Inflammatory macrophage treated with lipopolysaccharide for 4 hours (primary cell): ENCODE results near the gene PLCB1.
"Not testable (repeated sequence)": the region's sequence is repeated elsewhere in the genome, so short reads cannot be mapped to it uniquely, and the experiment has no call there.

Experiments used
- DNase-seq: peaks from one replicate; pipeline ENCODE4 v3.0.0-alpha.2; 2020

The PLCB1 gene

DNA sequence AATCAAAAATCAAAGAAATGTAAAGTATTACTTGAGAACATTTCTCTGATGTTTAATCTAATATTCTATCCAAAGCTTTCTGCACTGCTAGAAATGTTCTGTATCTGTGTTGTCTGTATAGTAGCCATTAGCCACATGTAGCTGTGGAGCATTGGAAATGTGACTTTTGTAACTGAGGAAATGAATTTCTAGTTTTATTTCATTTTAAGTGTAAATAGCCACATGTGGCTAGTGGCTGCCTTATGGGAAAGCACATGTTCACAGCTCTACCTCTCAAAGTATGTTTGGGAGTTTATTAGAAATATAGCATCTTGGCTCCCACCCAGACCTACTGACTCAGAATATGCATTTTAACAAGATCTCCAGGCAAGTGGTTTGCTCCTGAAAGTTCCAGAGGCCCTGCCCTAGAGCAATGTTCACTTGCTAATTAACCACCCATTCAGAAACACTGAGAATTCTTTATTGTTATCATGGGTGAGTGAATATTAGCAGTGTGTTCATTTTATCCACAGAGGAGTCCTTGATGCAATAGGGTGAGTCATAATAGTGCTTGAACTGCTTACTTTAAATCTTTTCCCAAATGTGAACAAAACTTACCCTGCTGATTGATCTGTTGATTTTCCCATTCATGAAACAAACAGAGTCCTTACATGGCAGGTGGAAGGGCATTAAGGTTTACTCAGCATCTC is 282.7 kb downstream of the PLCB1 start:
- peak; percentile 52 for DNase-seq

DNA sequence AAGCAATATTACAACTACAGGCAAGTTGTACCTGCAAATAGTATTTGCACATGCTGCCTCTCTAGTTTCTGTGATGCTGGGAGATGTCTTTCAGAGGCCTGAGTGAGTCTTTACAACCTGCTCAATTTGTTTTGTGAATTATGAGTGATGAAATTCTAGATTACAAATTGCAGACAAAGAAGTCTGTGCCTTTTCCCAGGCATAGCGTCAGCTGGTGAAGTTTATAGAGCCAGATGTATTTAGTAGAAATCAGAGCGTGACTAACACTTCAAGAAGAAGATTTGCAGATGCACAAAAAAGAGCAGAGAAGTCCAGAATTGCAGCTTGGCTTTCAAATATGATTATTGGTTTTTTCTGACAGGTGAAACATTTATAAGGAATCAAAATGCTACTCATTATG is 289.9 kb downstream of the PLCB1 start:
- no peak for DNase-seq

- no peak for DNase-seq
Measured at GRCh38 chr20:8423482-8423881, 291.4 kb downstream of the PLCB1 start.

- no peak for DNase-seq
Measured at GRCh38 chr20:8424010-8424409, 291.9 kb downstream of the PLCB1 start.

GRCh38 chr20:8425016-8425415 is 292.9 kb downstream of the PLCB1 start:
- peak; percentile 62 for DNase-seq

DNA sequence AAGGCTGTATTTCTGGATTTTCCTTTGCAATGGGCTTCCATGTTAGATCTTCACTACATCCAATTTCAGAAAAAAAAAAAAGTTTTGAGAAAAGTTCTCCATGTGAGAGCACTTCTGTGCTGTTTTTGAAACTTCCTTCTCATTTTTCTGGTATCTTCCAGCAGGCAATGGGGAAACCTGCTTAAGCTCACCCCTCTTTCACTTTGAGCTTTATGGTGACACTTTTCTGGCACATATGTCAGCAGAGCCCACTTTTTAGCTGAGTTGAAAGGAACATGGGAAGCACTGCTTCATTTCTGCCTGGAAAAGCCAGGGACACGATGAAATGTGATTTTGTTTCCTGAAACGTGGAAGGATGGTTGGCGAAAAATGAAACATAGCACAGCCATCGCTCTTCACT is 293.7 kb downstream of the PLCB1 start:
- peak; percentile 24 for DNase-seq

DNA sequence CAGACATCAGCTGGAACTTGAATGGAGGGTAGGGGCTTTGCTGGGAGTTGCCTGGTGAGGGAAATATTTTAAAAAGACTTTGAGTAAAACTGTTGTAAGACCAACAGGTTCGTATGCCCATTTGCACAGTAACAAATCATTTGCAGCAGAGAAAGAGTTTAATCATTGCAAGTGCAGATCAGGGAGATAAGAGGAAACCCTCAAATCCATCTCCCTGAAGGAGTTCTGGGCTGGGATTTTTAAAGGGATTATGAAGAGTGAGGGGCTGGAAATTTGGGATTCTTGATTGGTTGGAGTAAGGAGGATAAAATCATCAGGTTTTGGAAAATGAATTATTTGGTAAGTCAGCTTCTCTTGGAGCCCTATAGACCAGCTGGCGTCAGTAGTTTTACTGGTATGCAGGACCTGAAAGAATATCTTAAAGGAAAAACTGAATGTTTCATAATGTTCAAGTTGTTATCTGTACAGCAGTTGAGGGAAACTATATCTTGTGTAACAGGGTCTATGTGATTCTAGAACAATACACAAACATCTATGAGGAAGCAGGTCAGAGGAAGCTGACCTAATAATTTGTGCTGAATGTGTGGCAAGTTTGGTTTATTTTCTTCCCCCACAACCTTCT is 295.5 kb downstream of the PLCB1 start:
- peak; percentile 89 for DNase-seq

DNA sequence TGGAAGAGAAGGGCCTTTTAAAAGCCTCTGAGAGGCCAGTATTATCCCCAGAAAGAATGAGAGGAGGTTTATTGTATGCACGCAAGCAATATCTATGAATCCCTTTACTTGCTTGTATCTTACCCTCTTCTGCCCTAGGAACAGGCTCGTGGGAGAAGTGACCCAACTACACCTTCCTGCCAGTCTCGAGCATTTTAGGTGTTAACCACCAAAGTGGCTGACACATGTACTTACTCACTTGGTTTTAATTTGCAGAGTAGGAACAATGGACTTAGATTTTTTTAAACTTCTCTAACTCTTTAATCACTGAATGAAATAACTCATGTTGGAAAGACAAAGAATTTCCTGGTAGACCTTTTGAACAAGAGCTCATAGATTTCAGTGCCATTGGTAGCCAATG is 296.9 kb downstream of the PLCB1 start:
- DNase-seq: no peak

DNA sequence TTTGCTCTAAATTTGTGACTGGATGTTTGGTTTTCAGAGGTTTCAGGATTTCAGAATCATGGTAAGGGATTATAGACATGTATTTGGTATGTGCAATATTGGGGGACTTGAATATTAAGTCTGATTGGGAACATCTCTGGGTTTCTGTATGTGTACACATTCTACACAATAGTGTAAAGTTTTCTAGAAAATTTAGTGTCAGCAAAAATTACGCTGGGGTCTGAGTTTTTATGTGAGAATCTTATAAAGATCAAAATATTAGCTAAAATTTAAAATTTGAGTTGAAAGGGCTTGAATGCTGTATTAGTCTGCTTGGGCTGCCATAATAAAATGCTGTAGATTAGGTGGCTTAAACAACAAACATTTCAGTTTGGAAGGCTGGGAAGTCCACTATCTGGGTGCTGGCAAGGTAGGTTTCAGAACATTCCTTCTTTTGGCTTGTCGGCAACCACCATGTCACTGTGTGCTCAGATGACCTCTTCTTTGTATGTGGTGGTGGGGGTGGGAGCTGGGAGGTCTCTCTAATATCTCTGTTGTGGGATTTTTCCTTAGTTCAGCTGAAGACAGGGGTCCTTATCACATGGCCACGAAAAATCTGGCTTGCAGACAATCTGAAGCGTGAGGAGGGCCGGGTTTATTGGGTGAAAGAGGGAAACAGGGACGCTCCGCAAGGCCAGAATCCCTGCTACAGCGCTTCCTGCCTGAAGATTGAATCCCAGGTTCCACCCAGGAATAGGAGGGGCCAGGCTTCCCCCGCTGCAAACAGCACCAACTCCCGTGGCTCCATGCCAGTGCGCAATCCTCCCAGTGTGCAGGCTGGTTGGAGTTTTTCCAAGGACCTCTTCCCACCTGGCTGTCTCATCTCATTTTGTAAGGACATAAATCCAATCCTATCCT is 299.7 kb downstream of the PLCB1 start:
- DNase-seq: no peak

- no peak for DNase-seq
Measured at GRCh38 chr20:8432435-8433148, 300.5 kb downstream of the PLCB1 start.

DNA sequence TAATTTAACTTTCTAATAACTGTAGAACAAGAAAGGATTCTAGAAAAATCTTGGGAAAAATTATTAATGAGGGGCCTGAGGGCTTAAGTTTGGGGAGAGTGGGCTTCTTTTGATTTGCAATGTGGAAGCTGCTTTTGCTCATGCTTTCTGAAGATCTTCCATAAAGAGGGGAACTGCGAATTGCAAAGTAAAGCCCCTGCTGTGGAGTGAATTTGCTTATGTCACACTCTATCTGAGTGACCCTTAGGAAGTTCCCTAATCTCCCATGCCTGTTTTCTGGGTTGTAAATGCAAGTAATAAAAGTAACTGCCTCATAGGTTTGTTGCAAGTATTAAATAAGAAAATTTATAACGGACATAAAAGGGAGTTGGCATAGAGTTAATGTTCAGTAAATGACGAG is 301.2 kb downstream of the PLCB1 start:
- peak; percentile 65 for DNase-seq

DNA sequence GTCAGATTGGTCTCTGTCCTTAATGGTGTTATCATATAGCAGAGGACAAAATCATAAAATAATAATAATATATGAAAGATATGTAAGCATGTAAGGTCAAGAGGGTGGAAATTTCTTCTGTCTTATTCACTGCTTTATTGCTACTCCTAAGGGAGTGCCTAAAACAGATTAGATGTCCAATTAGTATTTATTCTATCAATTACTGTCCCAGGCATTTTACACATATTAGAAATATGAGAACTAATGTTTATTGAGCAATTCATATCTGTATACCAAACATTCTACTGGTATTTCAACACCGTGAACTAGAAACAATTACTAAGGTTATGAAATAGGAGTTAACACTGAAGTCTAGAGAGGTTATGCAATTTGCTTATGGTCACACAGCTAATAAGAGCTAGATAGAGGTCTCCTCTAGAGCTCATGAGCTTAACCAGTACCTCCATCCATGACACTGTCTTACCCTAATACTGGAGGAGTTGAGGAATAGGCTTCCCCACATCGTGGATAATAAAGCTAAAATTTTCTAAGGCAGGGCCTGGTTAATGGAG is 302.3 kb downstream of the PLCB1 start:
- DNase-seq: peak; percentile 94

- DNase-seq: peak; percentile 45
Measured at GRCh38 chr20:8435285-8436035, 303.4 kb downstream of the PLCB1 start.

DNA sequence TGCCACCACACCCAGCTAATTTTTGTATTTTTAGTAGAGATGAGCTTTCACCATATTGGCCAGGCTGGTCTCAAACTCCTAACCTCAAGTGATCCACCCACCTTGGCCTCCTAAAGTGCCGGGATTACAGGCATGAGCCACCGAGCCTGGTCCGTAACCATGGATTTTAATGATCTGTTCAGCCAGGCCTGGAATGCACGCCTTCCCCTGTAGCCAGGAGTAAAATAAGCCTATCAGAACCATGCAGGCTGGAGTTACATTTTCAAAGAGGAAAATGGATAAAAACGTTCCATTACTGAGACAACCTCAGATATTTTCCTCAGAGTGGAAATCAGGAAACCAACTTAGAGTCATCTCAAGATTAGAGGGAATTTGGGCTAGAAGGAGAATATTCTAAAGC is 304.9 kb downstream of the PLCB1 start:
- not testable (repeated sequence) for DNase-seq

- no peak for DNase-seq
Measured at GRCh38 chr20:8438748-8439147, 306.7 kb downstream of the PLCB1 start.

- DNase-seq: peak; percentile 18
Measured at GRCh38 chr20:8443464-8444072, 311.5 kb downstream of the PLCB1 start.

DNA sequence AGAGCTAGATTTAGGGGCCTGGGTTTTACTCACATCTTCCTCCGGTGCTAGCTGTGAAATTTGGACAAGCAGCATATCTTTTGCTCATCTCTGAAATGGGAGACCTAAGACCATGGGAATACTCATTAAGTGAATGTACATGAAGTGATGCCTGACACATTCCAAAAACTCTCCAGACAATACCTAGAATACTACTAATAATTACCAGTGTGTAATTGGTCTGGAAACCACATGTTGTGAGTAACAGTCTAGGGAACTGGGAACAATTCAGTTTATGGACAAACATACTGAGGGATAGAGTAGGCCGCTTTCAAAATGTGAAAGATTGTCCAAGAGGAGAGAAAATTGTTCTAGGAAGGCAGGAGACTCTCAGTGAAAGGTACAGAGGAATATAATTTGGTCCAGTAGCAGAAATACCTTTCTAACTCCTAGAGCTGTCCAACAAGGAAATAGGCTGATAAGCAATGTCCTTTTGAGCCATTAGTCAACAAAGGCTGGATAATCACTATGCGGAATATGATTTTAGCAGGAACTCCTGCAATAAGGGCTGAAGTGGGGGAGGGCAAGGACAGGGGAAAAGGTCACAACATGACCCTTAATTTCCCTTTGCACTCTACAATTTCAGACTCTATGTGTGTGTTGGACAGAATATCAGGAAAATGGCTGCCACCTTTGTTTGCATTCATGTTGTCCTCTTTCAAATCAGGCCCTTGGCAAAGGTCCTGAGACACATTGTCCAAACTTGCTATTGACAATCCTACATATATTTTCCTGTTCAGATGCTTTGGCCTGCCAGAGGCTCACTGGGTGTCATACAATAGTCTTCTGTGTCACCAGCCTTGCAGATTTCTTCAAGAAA is 315.4 kb downstream of the PLCB1 start:
- no peak for DNase-seq

- DNase-seq: no peak
Measured at GRCh38 chr20:8449123-8449522, 317.1 kb downstream of the PLCB1 start.

DNA sequence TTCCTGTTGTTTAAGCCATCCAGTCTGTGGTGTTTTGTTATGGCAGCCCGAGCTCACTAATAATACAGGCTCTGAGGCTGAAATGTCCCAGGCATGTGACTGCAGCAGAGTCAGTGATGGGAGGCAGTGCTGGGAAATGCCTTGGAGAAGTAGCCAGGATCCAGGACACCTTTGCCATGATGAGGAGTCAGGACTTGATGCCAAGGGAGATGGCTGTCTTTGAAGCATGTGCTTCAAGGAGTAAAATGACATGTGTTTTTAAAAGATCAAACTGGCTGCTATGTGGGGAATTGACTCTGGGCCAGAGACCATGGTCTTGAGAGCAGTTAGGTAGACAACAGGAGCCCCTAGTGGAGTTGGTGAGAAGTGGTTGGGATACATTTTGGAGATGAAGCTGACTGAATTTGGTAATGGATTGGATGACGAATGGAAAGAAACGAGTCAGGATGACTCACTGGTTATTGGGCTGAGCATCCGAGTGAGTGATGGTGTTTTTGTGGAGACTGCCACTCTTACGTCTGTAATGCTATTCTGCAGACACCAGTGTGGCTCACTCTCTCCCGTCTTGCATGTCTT is 322.2 kb downstream of the PLCB1 start:
- peak; percentile 92 for DNase-seq

DNA sequence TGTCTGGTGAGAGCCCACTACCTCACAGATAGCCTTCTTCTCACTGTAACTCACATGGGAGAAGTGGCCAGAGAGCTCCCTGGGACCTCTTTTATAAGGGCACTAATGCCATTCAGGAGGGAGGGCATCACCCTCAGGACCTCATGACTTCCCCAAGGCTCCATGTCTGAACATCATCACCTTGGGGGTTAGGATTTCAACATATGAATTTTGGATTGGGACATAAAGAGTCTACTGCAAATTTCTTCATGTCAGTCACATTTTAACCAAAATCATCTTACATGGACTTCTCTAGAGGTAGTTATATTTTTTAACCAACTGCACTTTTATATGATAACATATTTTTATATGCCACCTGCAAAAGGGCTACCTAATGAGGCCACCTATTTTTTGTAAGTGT is 324.7 kb downstream of the PLCB1 start:
- no peak for DNase-seq
